GM12873 (cell line): ENCODE measurements around the gene STK32B.

Experiments
- CTCF ChIP-seq: IDR thresholded peaks from 2 replicates; pipeline ENCODE4 v1.5.1; 2012; ENCODE audit warnings: low read depth, mild to moderate bottlenecking, moderate library complexity, low read length, control low read depth; ENCODE audit not compliant: insufficient read depth; ENCODE audit errors: missing control alignments

STK32B gene

DNA sequence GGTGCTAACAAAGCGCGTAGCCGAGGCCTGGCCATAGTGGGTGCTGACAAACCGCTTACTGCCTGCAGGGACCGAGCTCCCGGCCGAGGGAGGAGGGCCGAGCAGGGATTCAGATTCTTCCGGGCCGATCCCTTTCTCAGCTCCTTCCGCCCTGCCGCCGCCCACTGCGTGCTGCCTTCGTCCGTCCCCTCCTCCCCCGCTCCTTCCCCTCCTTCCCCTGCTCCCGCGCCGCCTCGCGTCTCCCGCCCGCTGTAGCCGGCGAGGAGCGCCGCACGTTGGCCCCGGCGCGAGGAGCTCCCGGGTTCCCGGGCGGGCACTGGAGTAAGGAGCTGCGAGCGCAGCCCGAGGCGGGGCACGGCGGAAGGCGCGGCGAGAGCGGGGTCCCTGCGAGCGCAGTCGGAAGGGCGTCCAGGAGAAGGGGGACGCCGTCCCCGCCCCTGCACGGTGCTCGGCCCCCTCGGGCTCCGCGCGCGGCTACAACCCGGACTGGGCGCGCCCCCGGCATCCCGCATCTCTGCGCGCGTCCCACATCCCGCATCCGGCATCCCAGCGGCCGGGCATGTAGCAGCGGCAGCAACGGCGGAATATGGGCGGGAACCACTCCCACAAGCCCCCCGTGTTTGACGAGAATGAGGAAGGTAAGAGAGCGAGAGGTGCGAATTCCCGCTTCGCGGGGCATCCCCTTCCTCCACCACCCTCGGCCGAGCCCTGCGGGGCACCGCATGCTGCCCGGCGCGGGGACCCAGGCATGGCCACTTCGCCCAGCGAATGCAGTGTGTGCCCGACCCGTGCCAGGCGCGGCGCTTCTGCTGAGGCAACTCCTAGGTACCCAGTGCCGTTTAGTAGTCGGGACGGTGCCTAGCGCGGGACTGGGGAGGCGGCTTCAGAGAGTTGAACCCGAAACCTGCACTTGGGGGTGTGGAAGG lies at the start of gene STK32B:
Gene STK32B, plus strand, starts transcription at position 203 of the 926 bp plus-strand sequence.
- TF ChIP-seq CTCF: no peak

DNA sequence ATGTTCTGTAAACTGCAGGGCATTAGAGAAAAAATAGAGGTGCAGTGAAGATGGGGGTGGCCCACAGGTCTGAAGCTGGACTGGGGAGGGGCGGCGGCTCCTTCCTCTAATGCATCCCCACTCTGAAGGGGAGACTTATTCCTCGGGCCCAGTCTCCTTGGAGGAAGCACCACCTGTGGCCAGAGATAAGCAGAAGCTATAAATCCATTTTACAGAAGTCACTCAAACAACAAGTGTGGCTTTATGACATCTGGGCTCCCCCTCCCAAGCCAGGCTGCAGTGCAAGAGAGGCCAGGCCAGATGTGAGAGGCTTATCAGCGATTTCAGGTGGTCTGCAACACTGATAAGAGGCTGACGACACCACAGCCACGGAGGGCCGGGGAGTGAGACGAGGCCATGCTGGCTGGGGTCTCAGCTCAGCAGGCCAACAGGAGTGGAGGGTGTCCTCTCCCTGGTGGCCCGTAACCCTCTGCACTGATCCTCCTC lies 47.9 kb upstream of the STK32B start:
- no peak for TF ChIP-seq CTCF

- no peak for TF ChIP-seq CTCF
Measured at GRCh38 chr4:5003918-5004317, 47.4 kb upstream of the STK32B start.

GRCh38 chr4:5004496-5004895 lies 46.8 kb upstream of the STK32B start:
- TF ChIP-seq CTCF: no peak

DNA sequence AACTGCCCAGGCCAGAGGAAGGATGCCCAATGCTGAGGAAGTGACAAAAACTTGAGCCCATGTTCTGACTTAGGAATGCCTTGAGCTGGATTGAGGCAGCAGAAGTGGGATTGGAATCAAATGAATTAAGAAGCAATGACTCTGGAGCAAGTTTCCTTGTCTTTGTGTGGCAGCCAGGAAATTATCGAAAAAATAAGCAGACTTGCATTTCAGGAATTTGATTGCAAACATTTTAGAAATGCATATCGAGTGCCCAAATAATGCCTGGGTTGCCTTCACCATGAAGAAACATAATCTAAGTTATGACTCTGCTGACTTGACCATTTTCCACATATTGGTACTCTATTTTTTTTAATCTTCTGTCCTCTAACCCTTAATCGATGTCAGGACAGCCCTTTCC lies 41.5 kb upstream of the STK32B start:
- TF ChIP-seq CTCF: no peak

GRCh38 chr4:5010984-5011383 lies 40.3 kb upstream of the STK32B start:
- no peak for TF ChIP-seq CTCF

DNA sequence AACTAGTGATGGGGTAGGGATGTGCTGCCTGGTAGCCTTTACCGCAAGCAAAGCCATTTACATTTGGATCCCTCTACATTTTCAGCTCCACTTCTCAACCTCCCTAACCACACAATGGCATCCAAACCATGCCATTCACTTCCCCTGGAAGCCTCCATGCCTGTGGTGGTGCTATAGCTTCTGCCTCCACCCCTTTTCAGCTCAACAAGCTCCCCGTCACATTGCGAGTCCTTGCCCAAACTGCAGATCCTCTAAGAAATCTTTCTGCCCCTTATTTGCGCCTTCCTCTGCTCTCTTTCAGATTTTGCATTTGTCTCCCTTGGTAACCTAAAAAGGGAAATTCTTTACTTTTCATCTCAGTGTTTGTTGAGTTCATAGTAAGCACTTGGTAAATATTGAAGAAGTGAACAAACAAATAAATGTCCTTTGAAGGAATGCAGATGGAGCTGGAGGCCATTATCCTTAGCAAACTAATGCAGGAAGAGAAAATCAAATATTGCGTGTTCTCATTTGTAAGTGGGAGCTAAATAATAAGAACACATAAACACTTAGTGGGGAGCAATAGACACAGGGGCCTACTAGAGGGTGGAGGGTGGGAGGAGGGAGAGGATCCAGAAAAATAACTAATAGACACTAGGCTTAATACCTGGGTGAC lies 38.9 kb upstream of the STK32B start:
- TF ChIP-seq CTCF: no peak
